HG03342 (cell line): ENCODE data around the gene ATR.

Source experiments
- ATAC-seq: cut with Tn5 transposase; IDR thresholded peaks from one replicate; pipeline ENCODE4 v1.9.1; 2021; ENCODE audit warnings: mild to moderate bottlenecking, moderate library complexity; ENCODE audit not compliant: unreplicated experiment

The ATR gene

GRCh38 chr3:142530296-142530695 lies 48.2 kb downstream of the ATR start:
- ATAC-seq, result no peak

- no peak for ATAC-seq
Measured at GRCh38 chr3:142523921-142524566, 54.5 kb downstream of the ATR start.

- ATAC-seq, result no peak
Measured at GRCh38 chr3:142509079-142509478, 69.5 kb downstream of the ATR start.

GRCh38 chr3:142507241-142507640 lies 71.3 kb downstream of the ATR start:
- no peak for ATAC-seq

- no peak for ATAC-seq
Measured at GRCh38 chr3:142502187-142502985, 76.1 kb downstream of the ATR start.

- ATAC-seq, result no peak
Measured at GRCh38 chr3:142501004-142501926, 77.3 kb downstream of the ATR start.

GRCh38 chr3:142500211-142500610 lies 78.3 kb downstream of the ATR start:
- no peak for ATAC-seq

- peak; percentile 61 for ATAC-seq
Measured at GRCh38 chr3:142498397-142499180, 79.9 kb downstream of the ATR start.

- no peak for ATAC-seq
Measured at GRCh38 chr3:142497729-142498128, 80.8 kb downstream of the ATR start.

GRCh38 chr3:142495103-142495502 lies 83.4 kb downstream of the ATR start:
- no peak for ATAC-seq

- ATAC-seq, result no peak
Measured at GRCh38 chr3:142492184-142492583, 86.3 kb downstream of the ATR start.

GRCh38 chr3:142489572-142490323 lies 88.8 kb downstream of the ATR start:
- no peak for ATAC-seq

GRCh38 chr3:142484912-142485435 lies 93.6 kb downstream of the ATR start:
- ATAC-seq, result no peak

GRCh38 chr3:142481196-142481595 lies 97.3 kb downstream of the ATR start:
- no peak for ATAC-seq

- ATAC-seq, result no peak
Measured at GRCh38 chr3:142470826-142471225, 107.7 kb downstream of the ATR start.

- no peak for ATAC-seq
Measured at GRCh38 chr3:142468456-142468855, 110.1 kb downstream of the ATR start.

- ATAC-seq, result no peak
Measured at GRCh38 chr3:142467768-142468167, 110.8 kb downstream of the ATR start.

- no peak for ATAC-seq
Measured at GRCh38 chr3:142460689-142461088, 117.8 kb downstream of the ATR start.

- no peak for ATAC-seq
Measured at GRCh38 chr3:142459929-142460328, 118.6 kb downstream of the ATR start.

GRCh38 chr3:142459096-142459495 lies 119.4 kb downstream of the ATR start:
- ATAC-seq, result no peak
